Upper lobe of left lung (tissue), 4 donors: Measurements from ENCODE around the gene INCENP.

ENCODE experiments used
- POLR2A ChIP-seq, 4 donors: fragments of 450-650 bp; IDR thresholded peaks; one replicate each; pipeline ENCODE4 v1.5.1; 2016 to 2017; ENCODE audit warnings: antibody characterized with exemption in 4 of 4, mild to moderate bottlenecking in 2 of 4
- TF ChIP-seq, protein P1 (sequence below), 6 experiments: fragments of 450-650 bp in 4 of 6; fragments of 200-600 bp in 2 of 6; sonication (generic) in 2 of 6; IDR thresholded peaks; one replicate each; pipeline ENCODE4 v1.5.1; 2016 to 2019; ENCODE audit warnings: antibody characterized with exemption in 6 of 6

- TF ChIP-seq, protein P1, sequence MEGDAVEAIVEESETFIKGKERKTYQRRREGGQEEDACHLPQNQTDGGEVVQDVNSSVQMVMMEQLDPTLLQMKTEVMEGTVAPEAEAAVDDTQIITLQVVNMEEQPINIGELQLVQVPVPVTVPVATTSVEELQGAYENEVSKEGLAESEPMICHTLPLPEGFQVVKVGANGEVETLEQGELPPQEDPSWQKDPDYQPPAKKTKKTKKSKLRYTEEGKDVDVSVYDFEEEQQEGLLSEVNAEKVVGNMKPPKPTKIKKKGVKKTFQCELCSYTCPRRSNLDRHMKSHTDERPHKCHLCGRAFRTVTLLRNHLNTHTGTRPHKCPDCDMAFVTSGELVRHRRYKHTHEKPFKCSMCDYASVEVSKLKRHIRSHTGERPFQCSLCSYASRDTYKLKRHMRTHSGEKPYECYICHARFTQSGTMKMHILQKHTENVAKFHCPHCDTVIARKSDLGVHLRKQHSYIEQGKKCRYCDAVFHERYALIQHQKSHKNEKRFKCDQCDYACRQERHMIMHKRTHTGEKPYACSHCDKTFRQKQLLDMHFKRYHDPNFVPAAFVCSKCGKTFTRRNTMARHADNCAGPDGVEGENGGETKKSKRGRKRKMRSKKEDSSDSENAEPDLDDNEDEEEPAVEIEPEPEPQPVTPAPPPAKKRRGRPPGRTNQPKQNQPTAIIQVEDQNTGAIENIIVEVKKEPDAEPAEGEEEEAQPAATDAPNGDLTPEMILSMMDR (IDR thresholded peaks at IDR 0.05): no peak
- TF ChIP-seq POLR2A (IDR thresholded peaks at IDR 0.05): no peak
These were observed 62.4 kb downstream of the INCENP start for GRCh38 chr11:62186195-62186594.
